22Rv1 (cell line): ENCODE results near the gene IGFBP5.

Experiments
- H3K27ac ChIP-seq: fragments of 450-650 bp; 2 replicates; pipeline ENCODE4 v1.5.1; 2017
- CTCF ChIP-seq: fragments of 450-650 bp; IDR thresholded peaks from 2 replicates; pipeline ENCODE4 v1.5.1; 2017; ENCODE audit warnings: mild to moderate bottlenecking
- ZFX ChIP-seq: fragments of 450-650 bp; IDR thresholded peaks from 2 replicates; pipeline ENCODE4 v1.6.1; 2017; ENCODE audit warnings: antibody characterized with exemption, borderline replicate concordance

The IGFBP5 gene

GRCh38 chr2:216724190-216724589 lies 28.8 kb upstream of the IGFBP5 start:
- TF ChIP-seq CTCF (no peak), ZFX (no peak)
- no peak overlapping the region for H3K27ac ChIP-seq

GRCh38 chr2:216721141-216721540 lies 25.8 kb upstream of the IGFBP5 start:
- no peak overlapping the region for H3K27ac ChIP-seq
- no peak for TF ChIP-seq CTCF
- no peak for TF ChIP-seq ZFX

- H3K27ac ChIP-seq: no peak overlapping the region
- TF ChIP-seq CTCF (no peak), ZFX (no peak)
These were observed 25.4 kb upstream of the IGFBP5 start for GRCh38 chr2:216720722-216721121.

GRCh38 chr2:216717907-216718615 lies 22.7 kb upstream of the IGFBP5 start:
- TF ChIP-seq CTCF (no peak), ZFX (no peak)
- no peak overlapping the region for H3K27ac ChIP-seq

- no peak overlapping the region for H3K27ac ChIP-seq
- TF ChIP-seq ZFX: no peak
- TF ChIP-seq CTCF: no peak
These were observed 22.1 kb upstream of the IGFBP5 start for GRCh38 chr2:216717491-216717901.

GRCh38 chr2:216716109-216716508 lies 20.8 kb upstream of the IGFBP5 start:
- H3K27ac ChIP-seq: no peak overlapping the region
- TF ChIP-seq ZFX: no peak
- TF ChIP-seq CTCF: no peak

GRCh38 chr2:216715402-216715974 lies 20.1 kb upstream of the IGFBP5 start:
- no peak for TF ChIP-seq CTCF
- TF ChIP-seq ZFX: no peak
- H3K27ac ChIP-seq: no peak overlapping the region
